ENCODE measurements around the gene CCDC183. TPM values are rescaled to one million over a fixed set of nuclear protein-coding genes. Genes with fewer than 3 reads are reported as not detected.

The CCDC183 gene
- total RNA-seq, 1 donor from 2014 or later, result 1.2 TPM

DNA sequence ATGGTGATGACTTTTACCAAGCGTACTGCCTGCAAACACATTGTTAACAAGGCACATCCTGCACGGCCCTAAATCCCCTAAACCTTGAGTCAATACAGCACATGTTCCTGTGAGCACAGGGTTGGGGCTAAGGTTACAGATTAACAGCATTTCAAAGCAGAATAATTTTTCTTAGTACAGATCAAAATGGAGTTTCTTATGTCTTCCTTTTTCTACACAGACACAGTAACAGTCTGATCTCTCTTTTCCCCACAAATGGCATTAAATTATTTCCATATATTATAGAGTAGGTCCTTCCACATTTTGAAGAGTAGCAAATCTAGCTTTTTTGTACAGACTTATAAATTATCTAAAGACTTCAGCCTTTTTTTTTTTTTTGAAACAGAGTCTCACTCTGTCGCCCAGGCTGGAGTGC is 6.6 kb upstream of the CCDC183 start:
- H3K4me3 Mint-ChIP-seq (ENCODE audit: unreplicated experiment), result no peak overlapping the region

GRCh38 chr9:136790640-136791515 is 5.3 kb upstream of the CCDC183 start, which contains the start of gene TMEM141:
TMEM141 (plus strand) TSS chr9:136791344; CDS start chr9:136791371, 27 bp downstream.
- H3K9me3 Mint-ChIP-seq (ENCODE audit: unreplicated experiment), result no peaks in the 10 kb centered on the region
- peak within 1 kb of the TSS; percentile 30 for H3K27ac Mint-ChIP-seq (ENCODE audit: unreplicated experiment)
- no peaks in the 10 kb centered on the region for H3K27me3 Mint-ChIP-seq (ENCODE audit: unreplicated experiment)
- peaks cover 5% of the 10 kb centered on the region for H3K36me3 Mint-ChIP-seq (ENCODE audit: low read depth, unreplicated experiment)
- peak within 1 kb of the TSS; percentile 82 for H3K4me3 Mint-ChIP-seq (ENCODE audit: unreplicated experiment)
- TF ChIP-seq, protein P1, sequence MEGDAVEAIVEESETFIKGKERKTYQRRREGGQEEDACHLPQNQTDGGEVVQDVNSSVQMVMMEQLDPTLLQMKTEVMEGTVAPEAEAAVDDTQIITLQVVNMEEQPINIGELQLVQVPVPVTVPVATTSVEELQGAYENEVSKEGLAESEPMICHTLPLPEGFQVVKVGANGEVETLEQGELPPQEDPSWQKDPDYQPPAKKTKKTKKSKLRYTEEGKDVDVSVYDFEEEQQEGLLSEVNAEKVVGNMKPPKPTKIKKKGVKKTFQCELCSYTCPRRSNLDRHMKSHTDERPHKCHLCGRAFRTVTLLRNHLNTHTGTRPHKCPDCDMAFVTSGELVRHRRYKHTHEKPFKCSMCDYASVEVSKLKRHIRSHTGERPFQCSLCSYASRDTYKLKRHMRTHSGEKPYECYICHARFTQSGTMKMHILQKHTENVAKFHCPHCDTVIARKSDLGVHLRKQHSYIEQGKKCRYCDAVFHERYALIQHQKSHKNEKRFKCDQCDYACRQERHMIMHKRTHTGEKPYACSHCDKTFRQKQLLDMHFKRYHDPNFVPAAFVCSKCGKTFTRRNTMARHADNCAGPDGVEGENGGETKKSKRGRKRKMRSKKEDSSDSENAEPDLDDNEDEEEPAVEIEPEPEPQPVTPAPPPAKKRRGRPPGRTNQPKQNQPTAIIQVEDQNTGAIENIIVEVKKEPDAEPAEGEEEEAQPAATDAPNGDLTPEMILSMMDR (IDR thresholded peaks at IDR 0.05; ENCODE audit: unreplicated experiment), result no peak
- DNase-seq (ENCODE audit: low spot score), result peak; percentile 100
- peaks cover 8% of the 10 kb centered on the region for H3K4me1 Mint-ChIP-seq (ENCODE audit: unreplicated experiment)

More for the DNA sequence above, 6.6 kb upstream of the CCDC183 start:
- peaks cover 5% of the 10 kb centered on the region for H3K36me3 Mint-ChIP-seq (ENCODE audit: low read depth, unreplicated experiment)
- peaks cover 8% of the 10 kb centered on the region for H3K4me1 Mint-ChIP-seq (ENCODE audit: unreplicated experiment)
- H3K27me3 Mint-ChIP-seq (ENCODE audit: unreplicated experiment), result no peaks in the 10 kb centered on the region
- peak overlapping the region; percentile 18 for H3K27ac Mint-ChIP-seq (ENCODE audit: unreplicated experiment)
- no peaks in the 10 kb centered on the region for H3K9me3 Mint-ChIP-seq (ENCODE audit: unreplicated experiment)
- no peak for DNase-seq (ENCODE audit: low spot score)
- TF ChIP-seq, protein P1 (IDR thresholded peaks at IDR 0.05; ENCODE audit: unreplicated experiment), result no peak

GRCh38 chr9:136791516-136792276 is 4.4 kb upstream of the CCDC183 start:
- peak overlapping the region; percentile 82 for H3K4me3 Mint-ChIP-seq (ENCODE audit: unreplicated experiment)
- H3K4me1 Mint-ChIP-seq (ENCODE audit: unreplicated experiment), result peaks cover 15% of the 10 kb centered on the region
- TF ChIP-seq, protein P1 (IDR thresholded peaks at IDR 0.05; ENCODE audit: unreplicated experiment), result peak; percentile 100
- peaks cover 5% of the 10 kb centered on the region for H3K36me3 Mint-ChIP-seq (ENCODE audit: low read depth, unreplicated experiment)
- no peaks in the 10 kb centered on the region for H3K27me3 Mint-ChIP-seq (ENCODE audit: unreplicated experiment)
- peak; percentile 56 for DNase-seq (ENCODE audit: low spot score)
- H3K27ac Mint-ChIP-seq (ENCODE audit: unreplicated experiment), result peak overlapping the region; percentile 30
- H3K9me3 Mint-ChIP-seq (ENCODE audit: unreplicated experiment), result no peaks in the 10 kb centered on the region

GRCh38 chr9:136792321-136793085 is 3.6 kb upstream of the CCDC183 start:
- Mint-ChIP-seq H3K27me3 (ENCODE audit: unreplicated experiment) (peaks cover 3% of the 10 kb centered on the region), H3K9me3 (ENCODE audit: unreplicated experiment) (no peaks in the 10 kb centered on the region), H3K36me3 (ENCODE audit: low read depth, unreplicated experiment) (peaks cover 5% of the 10 kb centered on the region), H3K4me1 (ENCODE audit: unreplicated experiment) (peaks cover 21% of the 10 kb centered on the region), H3K27ac (ENCODE audit: unreplicated experiment) (peak overlapping the region; percentile 30), H3K4me3 (ENCODE audit: unreplicated experiment) (peak overlapping the region; percentile 76)
- TF ChIP-seq, protein P1 (IDR thresholded peaks at IDR 0.05; ENCODE audit: unreplicated experiment), result no peak
- DNase-seq (ENCODE audit: low spot score), result no peak

All from endothelial cell (in vitro differentiated cells).